GM04503 (cell line): ENCODE measurements around the gene PTX4.

ENCODE experiments used
- DNase-seq: peaks from one replicate; pipeline ENCODE4 v3.0.0-alpha.2; 2012; ENCODE audit warnings: low read depth

Gene PTX4

DNA sequence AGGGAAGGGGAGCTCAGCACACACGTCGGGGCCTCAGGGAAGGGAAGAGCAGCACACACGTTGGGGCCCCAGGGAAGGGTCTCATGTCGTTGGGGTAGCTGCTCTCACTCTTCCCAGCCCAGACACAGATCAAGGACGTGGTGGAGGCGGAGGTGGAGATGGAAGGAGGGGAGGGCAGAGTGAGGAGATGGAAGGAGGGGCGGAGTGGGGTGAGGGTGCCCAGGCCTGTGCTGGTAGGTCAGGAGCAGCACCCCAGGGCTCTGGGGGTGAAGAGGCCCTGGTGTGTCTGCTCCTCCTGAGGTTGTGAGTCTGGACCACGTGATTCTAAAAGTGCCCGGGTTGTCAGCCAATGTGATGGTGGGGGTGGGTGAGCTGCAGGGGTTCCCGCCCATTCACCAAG is 28.8 kb downstream of the PTX4 start:
- DNase-seq: no peak

GRCh38 chr16:1458977-1459341 is 29.8 kb downstream of the PTX4 start:
- DNase-seq: no peak

DNA sequence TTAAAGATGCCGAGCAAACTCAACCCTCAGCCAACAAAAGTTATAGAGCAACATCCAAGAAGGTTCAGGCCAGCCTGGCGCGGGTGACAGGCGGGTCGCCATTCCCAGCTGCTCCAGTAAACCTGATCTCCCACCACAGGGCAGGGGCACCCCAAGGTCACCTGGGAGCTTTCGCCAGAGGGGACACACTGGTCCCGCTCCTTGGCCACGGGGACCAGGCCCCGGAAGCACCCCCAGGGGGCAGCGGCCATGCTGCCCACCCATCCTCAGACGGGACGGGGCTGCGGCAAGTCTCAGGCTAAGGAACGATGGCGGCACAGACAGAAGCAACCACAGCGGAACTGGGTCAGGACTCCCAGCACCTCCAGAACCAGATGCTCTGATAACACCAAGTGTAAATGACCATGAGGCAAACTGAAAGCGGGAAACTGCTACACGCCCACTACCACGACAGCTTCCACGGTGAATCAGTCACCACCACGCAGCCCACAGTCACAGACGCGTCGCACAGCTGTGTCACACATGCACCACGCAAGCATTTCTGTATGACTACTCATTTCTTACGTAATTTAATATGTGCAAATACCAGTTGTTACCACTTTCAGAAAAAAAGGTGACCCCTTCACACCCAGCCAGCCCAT is 30.3 kb downstream of the PTX4 start:
- no peak for DNase-seq

GRCh38 chr16:1457489-1458245 is 31.1 kb downstream of the PTX4 start:
- DNase-seq: no peak

DNA sequence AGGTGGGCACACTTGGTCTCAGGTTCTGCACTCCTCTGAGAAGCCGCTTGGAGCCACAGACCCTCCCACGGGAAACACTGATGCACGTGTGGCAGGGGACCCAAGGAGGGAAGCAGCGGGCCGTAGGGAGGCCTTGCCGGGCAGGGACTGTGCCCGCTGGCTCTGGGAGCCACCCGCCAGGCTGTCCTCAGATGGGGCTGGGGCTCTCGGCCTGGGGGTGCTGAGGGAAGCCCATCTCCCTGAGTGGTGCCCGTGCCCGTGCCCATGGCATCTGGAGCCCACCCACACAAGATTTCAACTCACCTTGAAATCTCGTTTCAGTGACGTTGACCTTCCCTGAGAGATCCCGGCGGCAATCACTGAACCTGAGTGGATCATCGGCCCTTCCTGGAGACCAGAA is 31.8 kb downstream of the PTX4 start:
- DNase-seq: no peak

- DNase-seq: no peak
Measured at GRCh38 chr16:1455190-1456171, 33.3 kb downstream of the PTX4 start.

DNA sequence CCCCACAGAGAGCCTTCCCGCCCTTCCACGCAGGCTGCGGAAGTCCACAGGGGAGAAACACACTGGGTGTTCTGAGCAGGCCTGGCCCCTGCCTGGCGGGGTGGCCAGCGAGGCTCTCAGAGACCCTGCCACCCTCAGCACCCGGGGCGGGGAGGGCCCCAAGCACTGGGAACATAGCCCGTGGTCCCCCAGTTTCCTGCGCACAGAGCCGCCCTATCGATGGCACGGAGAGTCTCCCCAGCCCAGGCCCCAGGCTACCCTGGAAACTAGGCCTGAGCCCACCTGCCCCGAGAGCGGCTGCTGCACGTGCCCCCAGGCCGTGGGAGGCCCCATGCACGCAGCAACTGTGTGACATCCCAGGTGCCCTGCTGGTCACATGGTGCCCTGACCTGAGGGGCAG is 34.2 kb downstream of the PTX4 start:
- DNase-seq: no peak

GRCh38 chr16:1453316-1453715 is 35.4 kb downstream of the PTX4 start:
- DNase-seq: no peak

GRCh38 chr16:1452530-1452929 is 36.2 kb downstream of the PTX4 start:
- no peak for DNase-seq

- no peak for DNase-seq
Measured at GRCh38 chr16:1451702-1452392, 36.9 kb downstream of the PTX4 start.

- no peak for DNase-seq
Measured at GRCh38 chr16:1450841-1451240, 37.9 kb downstream of the PTX4 start.

GRCh38 chr16:1450218-1450617 is 38.5 kb downstream of the PTX4 start:
- DNase-seq: no peak

DNA sequence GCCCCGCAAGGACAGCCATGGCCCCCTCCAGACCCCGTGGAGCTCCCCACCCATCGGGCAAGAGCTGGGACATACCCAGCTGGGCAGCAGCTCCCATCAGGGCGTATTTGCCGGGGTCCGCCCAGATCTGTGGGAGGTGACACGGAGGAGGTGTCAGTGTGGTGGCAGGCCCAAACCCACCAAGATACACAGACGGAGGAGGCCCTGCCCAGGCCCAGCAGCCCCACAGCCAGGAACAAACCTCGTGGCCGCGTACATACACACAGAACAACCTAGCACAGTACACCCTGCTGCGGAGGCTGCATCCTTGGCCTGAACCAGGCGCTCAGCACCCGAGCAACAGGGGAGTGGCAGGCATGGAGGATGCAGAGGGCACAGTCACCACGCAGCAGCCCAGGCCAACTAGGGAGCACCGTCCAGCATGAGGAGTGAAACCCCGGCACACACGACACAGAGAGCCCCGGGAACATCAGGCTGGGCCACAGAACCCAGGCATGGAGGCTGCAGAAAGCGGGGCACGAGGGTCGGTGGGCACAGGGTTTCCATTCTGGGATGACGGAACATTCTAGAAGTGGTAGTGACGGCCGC is 39.4 kb downstream of the PTX4 start:
- DNase-seq: no peak

DNA sequence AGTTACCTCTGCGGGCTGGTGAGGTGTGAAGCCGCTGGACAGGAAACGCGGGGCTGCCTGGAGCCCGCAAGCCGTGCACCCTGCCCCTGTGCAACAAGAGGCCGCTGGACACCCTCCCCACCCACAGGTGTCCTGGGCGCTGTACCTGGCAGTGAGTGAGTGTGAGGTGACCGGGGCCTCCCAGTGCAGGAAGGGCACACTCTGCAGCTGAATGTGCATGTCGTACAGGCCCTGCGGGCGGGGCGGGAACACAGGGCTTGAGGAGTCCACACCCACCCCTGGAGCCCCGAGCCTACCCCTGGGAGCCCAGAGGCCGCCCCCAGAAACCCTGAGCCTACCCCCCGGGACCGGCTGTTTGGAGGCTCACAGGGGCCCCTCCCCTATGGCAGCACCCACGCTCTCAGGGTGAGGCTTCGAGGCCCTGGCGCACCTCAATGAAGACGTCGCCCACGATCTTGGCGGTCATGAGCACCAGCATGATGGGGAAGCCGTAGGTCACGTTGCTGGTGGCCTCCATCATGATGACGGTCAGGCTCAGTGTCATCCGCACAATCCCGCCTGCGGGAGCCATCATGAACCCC is 40.1 kb downstream of the PTX4 start:
- no peak for DNase-seq

- DNase-seq: no peak
Measured at GRCh38 chr16:1447965-1448364, 40.8 kb downstream of the PTX4 start.

- DNase-seq: no peak
Measured at GRCh38 chr16:1446296-1447080, 42.3 kb downstream of the PTX4 start.

GRCh38 chr16:1445518-1446203 is 43.1 kb downstream of the PTX4 start:
- DNase-seq: no peak

DNA sequence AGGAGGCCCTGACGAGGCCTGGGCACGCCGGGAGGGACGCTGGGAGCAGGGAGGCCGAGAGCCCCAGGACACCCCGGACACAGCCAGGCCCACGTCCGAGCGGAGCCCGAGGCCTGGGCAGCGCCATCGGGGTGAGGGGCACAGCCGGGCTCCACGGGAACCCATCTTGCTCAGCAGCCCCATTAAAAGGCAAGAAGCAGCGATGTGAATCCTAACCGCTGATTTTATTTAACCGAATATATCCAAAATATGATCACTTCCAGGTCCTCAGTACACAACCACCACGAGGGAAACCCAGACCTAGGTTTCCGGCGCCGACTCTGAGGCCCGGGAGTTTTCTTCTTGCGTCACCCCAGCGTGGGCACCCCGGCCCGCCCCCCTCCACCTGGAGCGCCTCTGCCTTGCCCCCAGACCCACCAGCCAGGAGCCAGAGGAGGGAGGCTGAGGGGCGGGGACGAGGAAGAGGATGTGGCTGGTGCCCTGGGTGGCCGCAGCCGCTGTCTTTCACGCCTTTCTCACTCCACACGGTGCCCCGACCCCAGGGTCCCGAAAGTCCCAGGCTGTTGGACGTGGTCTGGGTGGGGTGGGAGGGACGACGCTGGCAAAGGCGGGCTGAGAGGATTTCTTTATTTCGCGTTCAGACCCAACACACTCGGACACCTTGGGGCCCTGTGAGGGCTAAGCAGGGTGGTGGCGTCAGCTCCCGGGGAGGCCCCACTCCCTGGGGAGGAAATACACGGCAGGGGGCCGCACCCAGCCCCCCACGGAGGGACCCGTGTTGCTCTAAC is 43.8 kb downstream of the PTX4 start:
- no peak for DNase-seq
